PC-9 (cell line): ENCODE data around the gene TBATA. TPM values are rescaled to one million over a fixed set of nuclear protein-coding genes. Genes with fewer than 3 reads are reported as not detected.

Experiments
- BruUV-seq: library from RNA; stranded (reverse); fragments of 400-500 nt; replicated peaks from 2 replicates; lab custom pipeline; 2021; lab: Mats Ljungman, UMichigan
- CTCF ChIA-PET: fragments of 300-600 bp; sonication (Branson Sonifier 250); formaldehyde crosslinking; loops from one replicate; lab custom pipeline; 2022; ENCODE audit warnings: antibody characterized with exemption; lab: Charles Lee
- POLR2A ChIA-PET: fragments of 300-600 bp; sonication (Branson Sonifier 250); formaldehyde crosslinking; loops from one replicate; lab custom pipeline; 2022; ENCODE audit warnings: antibody characterized with exemption; ENCODE audit not compliant: unreplicated experiment; lab: Charles Lee
- DNase-seq, 2 experiments: peaks; one replicate each; pipeline versions ENCODE4 v3.0.0 to v3.0.0-alpha.2; 2015 to 2022; ENCODE audit warnings: mixed read lengths in 1 of 2
- H2AFZ ChIP-seq: fragments of 200-600 bp; sonication (generic); 2 replicates; pipeline ENCODE4 v1.8.1; 2017; ENCODE audit warnings: antibody characterized with exemption
- H3F3A ChIP-seq: fragments of 200-600 bp; sonication (generic); 2 replicates; pipeline ENCODE4 v1.8.1; 2017; ENCODE audit warnings: antibody characterized with exemption, mild to moderate bottlenecking, low read depth; ENCODE audit not compliant: insufficient read depth
- H3K27ac ChIP-seq: fragments of 200-600 bp; sonication (generic); 2 replicates; pipeline ENCODE4 v1.6.1; 2016; ENCODE audit warnings: mixed run types
- H3K27me3 ChIP-seq: fragments of 200-600 bp; sonication (generic); 2 replicates; pipeline ENCODE4 v1.6.1; 2016; ENCODE audit warnings: low read depth, mixed run types; ENCODE audit not compliant: insufficient read depth
- H3K36me3 ChIP-seq: fragments of 200-600 bp; sonication (generic); 2 replicates; pipeline ENCODE4 v1.6.1; 2016; ENCODE audit warnings: low read depth, mixed run types
- H3K4me1 ChIP-seq: fragments of 200-600 bp; sonication (generic); replicated peaks from 2 replicates; pipeline ENCODE4 v1.6.1; 2016; ENCODE audit warnings: mixed run types; ENCODE audit not compliant: insufficient read depth
- H3K4me2 ChIP-seq: fragments of 200-600 bp; sonication (generic); 2 replicates; pipeline ENCODE4 v1.6.1; 2017; ENCODE audit warnings: mixed run types
- H3K4me3 ChIP-seq: fragments of 200-600 bp; sonication (generic); 2 replicates; pipeline ENCODE4 v1.6.1; 2016; ENCODE audit warnings: mixed run types
- H3K79me2 ChIP-seq: fragments of 200-600 bp; sonication (generic); 2 replicates; pipeline ENCODE4 v1.6.1; 2017; ENCODE audit warnings: low read depth, mixed run types
- H3K9me2 ChIP-seq: fragments of 200-600 bp; sonication (generic); 2 replicates; pipeline ENCODE4 v1.8.1; 2017; ENCODE audit warnings: mild to moderate bottlenecking; ENCODE audit not compliant: insufficient read depth
- H3K9me3 ChIP-seq: fragments of 200-600 bp; sonication (generic); 2 replicates; pipeline ENCODE4 v1.8.1; 2016; ENCODE audit warnings: low read depth; ENCODE audit not compliant: insufficient read depth
- H4K20me1 ChIP-seq: fragments of 200-600 bp; sonication (generic); 2 replicates; pipeline ENCODE4 v1.8.1; 2017; ENCODE audit not compliant: insufficient read depth
- EZH2 ChIP-seq: fragments of 200-600 bp; sonication (generic); IDR thresholded peaks from 2 replicates; pipeline ENCODE4 v1.8.0; 2017; ENCODE audit warnings: antibody characterized with exemption, low read depth
- intact Hi-C: fragments of 100-400 bp; cut with micrococcal nuclease; formaldehyde crosslinking; loops from one replicate; pipeline ENCODE4 v1.10.0; 2022; ENCODE audit not compliant: unreplicated experiment
- total RNA-seq: library from RNA; stranded (reverse); gene quantifications from 2 replicates; pipeline ENCODE4 v1.2.3, GENCODE V29; 2021
- TF ChIP-seq, protein P1 (sequence below): fragments of 200-600 bp; sonication (generic); conservative IDR thresholded peaks from 2 replicates; pipeline ENCODE4 v1.6.1; 2017; ENCODE audit warnings: mixed run types, antibody characterized with exemption, mild to moderate bottlenecking, moderate library complexity

Gene TBATA
- total RNA-seq, 1 experiment from 2014 or later = not detected

DNA sequence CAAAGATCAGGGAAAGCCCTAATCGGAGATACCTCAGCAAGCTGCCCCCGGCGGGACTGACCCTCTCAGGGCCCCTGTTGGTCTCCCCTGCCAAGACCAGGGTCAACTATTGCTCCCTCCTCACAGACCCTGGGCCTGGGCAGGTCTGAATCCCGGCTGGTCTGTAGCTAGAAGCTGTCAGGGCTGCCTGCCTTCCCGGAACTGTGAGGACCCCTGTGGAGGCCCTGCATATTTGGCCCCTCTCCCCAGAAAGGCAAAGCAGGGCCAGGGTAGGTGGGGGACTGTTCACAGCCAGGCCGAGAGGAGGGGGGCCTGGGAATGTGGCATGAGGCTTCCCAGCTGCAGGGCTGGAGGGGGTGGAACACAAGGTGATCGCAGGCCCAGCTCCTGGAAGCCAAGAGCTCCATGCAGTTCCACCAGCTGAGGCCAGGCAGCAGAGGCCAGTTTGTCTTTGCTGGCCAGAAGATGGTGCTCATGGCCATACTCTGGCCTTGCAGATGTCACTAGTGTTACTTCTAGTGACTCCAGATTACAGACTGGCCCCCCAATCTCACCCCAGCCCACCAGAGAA, 24.1 kb downstream of the TBATA start:
- Histone ChIP-seq H3K27ac (no peak overlapping the region), H3K36me3 (no peaks in the 10 kb centered on the region), H3K27me3 (no peaks in the 10 kb centered on the region), H3K4me2 (no peak overlapping the region), H3K9me3 (peaks cover 6% of the 10 kb centered on the region; the same call in 1 of the 2 replicates), H2AFZ (no peak overlapping the region), H3K4me1 (peaks cover 19% of the 10 kb centered on the region), H3F3A (no peaks in the 10 kb centered on the region), H4K20me1 (no peaks in the 10 kb centered on the region), H3K9me2 (no peaks in the 10 kb centered on the region), H3K4me3 (no peak overlapping the region), H3K79me2 (no peaks in the 10 kb centered on the region)
- intact Hi-C loops = loop anchor here (1.0 kb wide), 2 partner anchors 54 to 119 kb away; partner anchors contain the start of gene SGPL1
- ChIA-PET POLR2A (no interaction called here), CTCF (interaction anchor here (0.6 to 1.4 kb wide), 5 partner anchors 116 to 594 kb away, joined by 3 to 10 read pairs (median 3); no protein-coding TSS in a partner anchor)
- peak; percentile 40 to 58 for DNase-seq
- TF ChIP-seq, protein P1, sequence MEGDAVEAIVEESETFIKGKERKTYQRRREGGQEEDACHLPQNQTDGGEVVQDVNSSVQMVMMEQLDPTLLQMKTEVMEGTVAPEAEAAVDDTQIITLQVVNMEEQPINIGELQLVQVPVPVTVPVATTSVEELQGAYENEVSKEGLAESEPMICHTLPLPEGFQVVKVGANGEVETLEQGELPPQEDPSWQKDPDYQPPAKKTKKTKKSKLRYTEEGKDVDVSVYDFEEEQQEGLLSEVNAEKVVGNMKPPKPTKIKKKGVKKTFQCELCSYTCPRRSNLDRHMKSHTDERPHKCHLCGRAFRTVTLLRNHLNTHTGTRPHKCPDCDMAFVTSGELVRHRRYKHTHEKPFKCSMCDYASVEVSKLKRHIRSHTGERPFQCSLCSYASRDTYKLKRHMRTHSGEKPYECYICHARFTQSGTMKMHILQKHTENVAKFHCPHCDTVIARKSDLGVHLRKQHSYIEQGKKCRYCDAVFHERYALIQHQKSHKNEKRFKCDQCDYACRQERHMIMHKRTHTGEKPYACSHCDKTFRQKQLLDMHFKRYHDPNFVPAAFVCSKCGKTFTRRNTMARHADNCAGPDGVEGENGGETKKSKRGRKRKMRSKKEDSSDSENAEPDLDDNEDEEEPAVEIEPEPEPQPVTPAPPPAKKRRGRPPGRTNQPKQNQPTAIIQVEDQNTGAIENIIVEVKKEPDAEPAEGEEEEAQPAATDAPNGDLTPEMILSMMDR = peak; percentile 65
- no peak for TF ChIP-seq EZH2
- BruUV-seq = no TSS peak

DNA sequence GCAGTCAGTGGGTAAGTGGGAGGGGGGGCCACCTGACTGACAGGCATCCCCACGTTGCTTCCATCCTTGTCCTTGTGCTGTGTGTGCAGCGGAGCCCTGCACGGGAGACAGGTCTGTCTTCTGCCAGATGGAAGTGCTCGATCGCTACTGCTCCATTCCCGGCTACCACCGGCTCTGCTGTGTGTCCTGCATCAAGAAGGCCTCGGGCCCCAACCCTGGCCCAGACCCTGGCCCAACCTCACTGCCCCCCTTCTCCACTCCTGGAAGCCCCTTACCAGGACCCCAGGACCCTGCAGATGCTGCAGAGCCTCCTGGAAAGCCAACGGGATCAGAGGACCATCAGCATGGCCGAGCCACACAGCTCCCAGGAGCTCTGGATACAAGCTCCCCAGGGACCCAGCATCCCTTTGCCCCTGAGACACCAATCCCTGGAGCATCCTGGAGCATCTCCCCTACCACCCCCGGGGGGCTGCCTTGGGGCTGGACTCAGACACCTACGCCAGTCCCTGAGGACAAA, 24.8 kb downstream of the TBATA start:
- TF ChIP-seq, protein P1 = no peak
- no peak for TF ChIP-seq EZH2
- Histone ChIP-seq H3K4me1 (peaks cover 19% of the 10 kb centered on the region), H3K9me2 (no peaks in the 10 kb centered on the region), H2AFZ (no peak overlapping the region), H3K27ac (no peak overlapping the region), H3K36me3 (no peaks in the 10 kb centered on the region), H3K27me3 (no peaks in the 10 kb centered on the region), H3F3A (no peaks in the 10 kb centered on the region), H3K79me2 (no peaks in the 10 kb centered on the region), H4K20me1 (no peaks in the 10 kb centered on the region), H3K4me3 (no peak overlapping the region), H3K4me2 (no peak overlapping the region), H3K9me3 (no peaks in the 10 kb centered on the region)
- POLR2A ChIA-PET = no interaction called here
- DNase-seq = no peak
- intact Hi-C loops = no loop called here
- CTCF ChIA-PET = interaction anchor here (0.6 to 1.4 kb wide), 4 partner anchors 117 to 543 kb away, joined by 3 to 10 read pairs (median 3); no protein-coding TSS in a partner anchor
- BruUV-seq = no TSS peak

DNA sequence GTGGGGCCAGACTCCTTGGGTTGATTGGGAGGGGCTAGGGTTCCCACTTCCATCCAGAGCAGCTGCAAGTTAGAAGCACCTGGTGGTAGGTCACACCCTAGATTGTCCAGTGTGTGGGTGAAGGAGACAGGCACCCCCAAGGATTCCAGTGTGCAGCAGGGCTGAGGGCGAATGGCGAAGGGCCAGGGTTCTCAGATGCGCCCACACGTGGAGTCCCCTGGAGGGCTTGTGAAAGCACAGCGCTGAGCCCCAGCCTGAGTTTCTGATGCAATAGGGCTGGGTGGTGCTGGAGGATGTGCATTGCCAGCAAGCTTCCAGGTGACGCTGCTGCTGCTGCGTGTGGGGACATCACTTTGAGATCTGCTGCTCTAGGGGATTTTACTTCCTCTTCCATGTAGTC, 25.4 kb downstream of the TBATA start:
- CTCF ChIA-PET = interaction anchor here (0.6 to 1.2 kb wide), 4 partner anchors 50 to 544 kb away, joined by 3 to 10 read pairs (median 4); no protein-coding TSS in a partner anchor
- Histone ChIP-seq H3K27ac (no peak overlapping the region), H2AFZ (peak overlapping the region; percentile 34; the same call in 1 of the 2 replicates), H3K79me2 (no peaks in the 10 kb centered on the region), H4K20me1 (no peaks in the 10 kb centered on the region), H3K27me3 (no peaks in the 10 kb centered on the region), H3K36me3 (no peaks in the 10 kb centered on the region), H3F3A (no peaks in the 10 kb centered on the region), H3K9me2 (no peaks in the 10 kb centered on the region), H3K4me1 (peaks cover 19% of the 10 kb centered on the region), H3K9me3 (no peaks in the 10 kb centered on the region), H3K4me2 (peak overlapping the region; percentile 27; the same call in 1 of the 2 replicates), H3K4me3 (no peak overlapping the region)
- DNase-seq = peak in 1 of 2 experiments; percentile 47
- intact Hi-C loops = loop anchor here (1.0 to 5.0 kb wide), 5 partner anchors 87 to 298 kb away; partner anchors contain the start of gene ADAMTS14
- no peak for TF ChIP-seq EZH2
- TF ChIP-seq, protein P1 = no peak
- POLR2A ChIA-PET = no interaction called here
- no TSS peak for BruUV-seq
